SH-SY5Y (cell line): ENCODE data around the gene AAGAB.

ENCODE experiments used
- GATA2 ChIP-seq: IDR thresholded peaks from 2 replicates; pipeline ENCODE4 v1.6.1; 2011; ENCODE audit warnings: mild to moderate bottlenecking, low read depth, low read length
- GATA3 ChIP-seq: IDR thresholded peaks from 2 replicates; pipeline ENCODE4 v1.6.1; 2011; ENCODE audit warnings: low read depth, mild to moderate bottlenecking, low read length, moderate library complexity

- TF ChIP-seq GATA2 (no peak), GATA3 (no peak)
Measured at GRCh38 chr15:67224889-67225288, 29.6 kb downstream of the AAGAB start.
